Measurements from ENCODE around the gene RHBDD2. TPM values are rescaled to one million over a fixed set of nuclear protein-coding genes. Genes with fewer than 3 reads are reported as not detected.

RHBDD2 gene
- polyA plus RNA-seq, 1 donor (not counting 4 experiments of a cell fraction or from before 2014, with no cell fraction given), result 24.1 TPM

DNA sequence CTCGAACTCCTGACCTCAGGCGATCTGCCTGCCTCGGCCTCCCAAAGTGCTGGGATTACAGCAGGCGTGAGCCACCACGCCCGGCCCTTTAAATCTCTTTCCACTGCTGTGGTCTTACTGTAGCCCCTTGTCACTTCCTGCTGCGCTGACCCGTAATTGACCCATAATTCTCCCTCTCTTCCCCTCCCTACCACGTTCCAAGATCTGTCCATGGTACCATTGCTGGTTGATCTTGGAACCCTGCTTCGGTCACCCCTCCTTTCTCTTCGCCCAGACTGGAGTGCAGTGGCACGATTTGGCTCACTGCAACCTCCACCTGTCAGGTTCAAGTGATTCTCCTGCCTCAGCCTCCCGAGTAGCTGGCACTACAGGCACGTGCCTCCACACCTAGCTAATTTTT lies 42.6 kb downstream of the RHBDD2 start:
- H4K20me1 ChIP-seq (ENCODE audit: control insufficient read depth, extremely low read depth, insufficient read depth, low read length), result peaks cover 5% of the 10 kb centered on the region
- H3K4me1 ChIP-seq (ENCODE audit: control insufficient read depth, extremely low read depth, insufficient read depth, low read length), result no peaks in the 10 kb centered on the region
- dilution Hi-C loops (cut with MboI; ENCODE audit: extremely low pct_ligation_motif_present, low sequenced_read_pairs), result no loop called here
- H2AFZ ChIP-seq (ENCODE audit: control insufficient read depth, low read length), result no peak overlapping the region
- no peaks in the 10 kb centered on the region for H3K27me3 ChIP-seq (ENCODE audit: control insufficient read depth, extremely low read depth, insufficient read depth, low read length)
- no peaks in the 10 kb centered on the region for H3K9me1 ChIP-seq (ENCODE audit: control insufficient read depth, extremely low read depth, insufficient read depth, low read length)
- TF ChIP-seq EZH2 (IDR thresholded peaks at IDR 0.05; ENCODE audit: low read length), result no peak
- TF ChIP-seq, protein P1, sequence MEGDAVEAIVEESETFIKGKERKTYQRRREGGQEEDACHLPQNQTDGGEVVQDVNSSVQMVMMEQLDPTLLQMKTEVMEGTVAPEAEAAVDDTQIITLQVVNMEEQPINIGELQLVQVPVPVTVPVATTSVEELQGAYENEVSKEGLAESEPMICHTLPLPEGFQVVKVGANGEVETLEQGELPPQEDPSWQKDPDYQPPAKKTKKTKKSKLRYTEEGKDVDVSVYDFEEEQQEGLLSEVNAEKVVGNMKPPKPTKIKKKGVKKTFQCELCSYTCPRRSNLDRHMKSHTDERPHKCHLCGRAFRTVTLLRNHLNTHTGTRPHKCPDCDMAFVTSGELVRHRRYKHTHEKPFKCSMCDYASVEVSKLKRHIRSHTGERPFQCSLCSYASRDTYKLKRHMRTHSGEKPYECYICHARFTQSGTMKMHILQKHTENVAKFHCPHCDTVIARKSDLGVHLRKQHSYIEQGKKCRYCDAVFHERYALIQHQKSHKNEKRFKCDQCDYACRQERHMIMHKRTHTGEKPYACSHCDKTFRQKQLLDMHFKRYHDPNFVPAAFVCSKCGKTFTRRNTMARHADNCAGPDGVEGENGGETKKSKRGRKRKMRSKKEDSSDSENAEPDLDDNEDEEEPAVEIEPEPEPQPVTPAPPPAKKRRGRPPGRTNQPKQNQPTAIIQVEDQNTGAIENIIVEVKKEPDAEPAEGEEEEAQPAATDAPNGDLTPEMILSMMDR (optimal IDR thresholded peaks at IDR 0.05 in 1 of 3, IDR thresholded peaks at IDR 0.05 in 1 of 3, conservative IDR thresholded peaks at IDR 0.05 in 1 of 3; ENCODE audit: extremely low read depth in 1 of 3, insufficient read depth in 2 of 3, low read length in 3 of 3), result no peak
- H3K36me3 ChIP-seq (ENCODE audit: control insufficient read depth in 2 of 2, extremely low read depth in 1 of 2, insufficient read depth in 2 of 2, low read length in 2 of 2), result peaks cover 1 to 3% of the 10 kb centered on the region in 2 experiments
- H3K9ac ChIP-seq (ENCODE audit: control insufficient read depth, extremely low read depth, insufficient read depth, low read length), result no peak overlapping the region
- no peak overlapping the region for H3K4me3 ChIP-seq (ENCODE audit: control insufficient read depth in 2 of 3, extremely low read depth in 1 of 3, insufficient read depth in 2 of 3, low read depth in 1 of 3, low read length in 3 of 3)
- H3K79me2 ChIP-seq (ENCODE audit: control insufficient read depth, insufficient read depth, low read length), result peaks cover 50% of the 10 kb centered on the region
- DNase-seq (ENCODE audit: low read depth, low spot score) (no peak), FAIRE-seq (no peak)
- H3K27ac ChIP-seq (ENCODE audit: control insufficient read depth, insufficient read depth, low read length), result no peak overlapping the region
- no peak overlapping the region for H3K4me2 ChIP-seq (ENCODE audit: control insufficient read depth, extremely low read depth, insufficient read depth, low read depth, low read length)
- H3K9me3 ChIP-seq (ENCODE audit: control insufficient read depth, low read depth, low read length), result no peaks in the 10 kb centered on the region

DNA sequence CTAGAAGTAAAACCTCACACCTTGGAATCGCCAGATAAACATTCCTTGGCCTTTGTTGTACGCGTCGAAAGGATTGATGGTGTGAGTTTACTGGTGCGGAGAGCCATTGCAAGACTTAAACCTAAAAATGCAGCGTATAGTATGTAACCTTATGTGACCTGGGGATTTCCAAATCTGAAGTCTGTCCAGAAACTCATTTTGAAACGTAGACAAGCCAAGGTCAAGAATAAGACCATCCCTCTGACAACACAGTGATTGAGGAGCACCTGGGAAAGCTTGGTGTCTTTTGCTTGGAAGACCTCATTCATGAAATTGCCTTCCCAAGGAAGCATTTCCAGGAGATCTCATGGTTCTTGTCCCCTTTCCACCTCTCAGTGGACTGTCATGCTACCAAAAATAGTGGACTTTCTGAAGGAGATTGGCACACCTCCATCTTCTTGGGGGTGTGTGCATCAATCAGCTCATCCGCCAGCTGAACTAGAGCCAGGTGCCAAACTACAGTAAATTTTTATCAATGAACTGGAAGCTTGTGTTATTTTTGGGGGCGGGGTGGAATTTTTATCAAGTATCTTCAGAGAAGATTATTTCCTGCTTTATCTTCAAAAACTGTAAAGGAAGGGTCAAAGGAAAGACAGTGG lies 44.3 kb downstream of the RHBDD2 start:
- H4K20me1 ChIP-seq (ENCODE audit: control insufficient read depth, extremely low read depth, insufficient read depth, low read length), result peaks cover 5% of the 10 kb centered on the region
- DNase-seq (ENCODE audit: low read depth, low spot score), result no peak
- no peaks in the 10 kb centered on the region for H3K27me3 ChIP-seq (ENCODE audit: control insufficient read depth, extremely low read depth, insufficient read depth, low read length)
- H3K79me2 ChIP-seq (ENCODE audit: control insufficient read depth, insufficient read depth, low read length), result peaks cover 47% of the 10 kb centered on the region
- no peak overlapping the region for H3K4me3 ChIP-seq (ENCODE audit: control insufficient read depth in 2 of 3, extremely low read depth in 1 of 3, insufficient read depth in 2 of 3, low read depth in 1 of 3, low read length in 3 of 3)
- no peaks in the 10 kb centered on the region for H3K9me3 ChIP-seq (ENCODE audit: control insufficient read depth, low read depth, low read length)
- FAIRE-seq, result no peak
- H2AFZ ChIP-seq (ENCODE audit: control insufficient read depth, low read length), result no peak overlapping the region
- peaks cover 3% of the 10 kb centered on the region in 2 experiments for H3K36me3 ChIP-seq (ENCODE audit: control insufficient read depth in 2 of 2, extremely low read depth in 1 of 2, insufficient read depth in 2 of 2, low read length in 2 of 2)
- TF ChIP-seq, protein P1 (optimal IDR thresholded peaks at IDR 0.05 in 1 of 3, IDR thresholded peaks at IDR 0.05 in 1 of 3, conservative IDR thresholded peaks at IDR 0.05 in 1 of 3; ENCODE audit: extremely low read depth in 1 of 3, insufficient read depth in 2 of 3, low read length in 3 of 3), result no peak
- TF ChIP-seq EZH2 (IDR thresholded peaks at IDR 0.05; ENCODE audit: low read length), result no peak
- no peaks in the 10 kb centered on the region for H3K9me1 ChIP-seq (ENCODE audit: control insufficient read depth, extremely low read depth, insufficient read depth, low read length)
- H3K27ac ChIP-seq (ENCODE audit: control insufficient read depth, insufficient read depth, low read length), result no peak overlapping the region
- dilution Hi-C loops (cut with MboI; ENCODE audit: extremely low pct_ligation_motif_present, low sequenced_read_pairs), result no loop called here
- no peaks in the 10 kb centered on the region for H3K4me1 ChIP-seq (ENCODE audit: control insufficient read depth, extremely low read depth, insufficient read depth, low read length)
- H3K9ac ChIP-seq (ENCODE audit: control insufficient read depth, extremely low read depth, insufficient read depth, low read length), result no peak overlapping the region
- no peak overlapping the region for H3K4me2 ChIP-seq (ENCODE audit: control insufficient read depth, extremely low read depth, insufficient read depth, low read depth, low read length)

All from keratinocyte (primary cell).